Fibroblast of gingiva (primary cell): ENCODE measurements around the gene USP33.
A peak's percentile ranks its signal among the peaks of the same experiment; 100 is the strongest.
"Not testable (repeated sequence)": the region's sequence is repeated elsewhere in the genome, so short reads cannot be mapped to it uniquely, and the experiment has no call there.

Experiments
- DNase-seq: peaks from one replicate; pipeline ENCODE4 v3.0.0-alpha.2; 2011; ENCODE audit warnings: low read depth

Gene USP33

DNA sequence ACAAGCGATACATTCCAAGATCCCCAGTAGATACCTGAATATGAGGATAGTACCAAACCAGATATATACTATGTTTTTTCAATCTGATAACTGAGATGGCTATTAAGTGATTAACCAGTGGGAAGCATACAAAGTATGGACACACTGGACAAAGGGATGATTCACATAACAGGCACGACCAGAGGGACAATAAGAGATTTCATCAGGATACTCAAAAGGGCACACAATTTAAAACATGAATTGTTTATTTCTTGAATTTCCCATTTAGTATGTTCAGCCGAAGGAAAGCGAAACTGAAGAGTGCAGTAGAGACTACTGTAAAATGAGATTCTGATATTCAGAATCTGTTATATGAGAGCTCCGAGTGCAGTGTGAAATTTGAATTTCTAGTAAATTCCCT, 87.8 kb downstream of the USP33 start:
- DNase-seq = peak; percentile 72

DNA sequence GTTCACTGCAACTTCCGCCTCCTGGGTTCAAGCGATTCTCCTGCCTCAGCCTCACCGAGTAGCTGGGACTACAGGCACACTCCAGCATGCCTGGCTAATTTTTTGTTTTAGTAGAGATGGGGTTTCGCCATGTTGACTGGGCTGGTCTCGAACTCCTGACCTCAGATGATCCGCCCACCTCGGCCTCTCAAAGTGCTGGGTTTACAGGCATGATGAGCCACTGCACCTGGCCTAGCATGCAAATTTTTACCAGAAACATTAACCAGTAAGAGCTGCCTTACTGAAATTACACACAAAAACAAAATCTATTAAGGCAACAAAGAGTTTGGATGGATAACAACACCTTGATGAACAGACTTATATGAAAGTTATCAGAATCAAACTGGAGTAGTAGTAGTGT, 89.3 kb downstream of the USP33 start:
- no peak for DNase-seq

DNA sequence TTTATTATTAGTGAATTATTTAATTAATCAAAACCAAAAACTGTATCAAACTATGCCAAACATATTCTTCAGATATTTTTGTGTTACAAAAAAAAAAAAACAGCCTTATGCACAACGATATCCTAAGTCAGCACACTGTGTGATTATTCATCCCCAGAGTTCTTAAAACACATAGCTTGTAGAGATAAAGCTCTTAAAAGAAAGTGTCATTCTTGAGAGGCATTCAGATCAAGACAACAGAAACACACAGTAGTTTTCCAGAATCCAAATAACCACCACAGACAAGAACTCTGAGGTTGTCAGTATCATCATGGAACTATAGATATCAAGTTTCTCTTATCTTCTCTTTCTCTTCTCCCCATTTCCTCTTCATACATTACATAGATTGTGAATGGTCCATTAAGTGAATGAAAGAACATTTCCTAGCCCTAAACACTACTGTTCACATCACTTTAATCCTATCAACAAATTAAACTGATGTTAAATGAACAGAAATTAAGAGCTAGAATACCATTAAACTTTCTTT, 90.7 kb downstream of the USP33 start:
- DNase-seq = no peak

- no peak for DNase-seq
These were observed 94.6 kb downstream of the USP33 start for GRCh38 chr1:77664939-77665516.

GRCh38 chr1:77661696-77662095, 98.0 kb downstream of the USP33 start:
- no peak for DNase-seq

DNA sequence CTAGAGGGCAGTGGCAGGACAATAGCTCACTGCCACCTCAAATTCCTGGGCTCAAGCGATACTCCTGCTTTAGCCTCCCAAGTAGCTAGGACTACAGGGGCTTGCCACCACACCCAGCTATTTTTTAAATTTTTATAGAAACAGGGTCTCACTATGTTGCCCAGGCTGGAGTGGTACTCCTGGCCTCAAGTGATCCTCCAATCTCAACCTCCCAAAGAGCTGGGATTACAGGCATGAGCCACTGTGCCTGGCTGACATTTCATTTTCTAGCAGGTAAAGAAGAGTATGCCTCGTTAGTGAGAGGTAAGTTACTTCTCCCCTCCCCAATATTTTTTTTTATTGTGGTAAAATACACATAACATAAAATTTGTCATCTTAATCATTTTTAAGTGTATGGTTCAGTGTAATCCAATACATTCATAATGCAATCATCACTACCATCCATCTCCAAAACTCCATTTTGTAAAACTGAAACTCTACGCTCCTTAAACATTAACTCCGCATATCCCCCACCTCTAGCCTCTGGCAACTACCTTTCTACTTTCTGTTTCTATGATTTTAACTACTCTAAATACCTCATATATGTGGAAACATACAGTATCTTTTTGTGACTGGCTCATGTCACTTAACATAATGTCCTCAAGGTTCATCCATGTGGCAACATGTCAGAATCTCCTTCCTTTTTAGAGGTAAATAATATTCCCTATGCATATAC, 99.6 kb downstream of the USP33 start:
- no peak for DNase-seq

DNA sequence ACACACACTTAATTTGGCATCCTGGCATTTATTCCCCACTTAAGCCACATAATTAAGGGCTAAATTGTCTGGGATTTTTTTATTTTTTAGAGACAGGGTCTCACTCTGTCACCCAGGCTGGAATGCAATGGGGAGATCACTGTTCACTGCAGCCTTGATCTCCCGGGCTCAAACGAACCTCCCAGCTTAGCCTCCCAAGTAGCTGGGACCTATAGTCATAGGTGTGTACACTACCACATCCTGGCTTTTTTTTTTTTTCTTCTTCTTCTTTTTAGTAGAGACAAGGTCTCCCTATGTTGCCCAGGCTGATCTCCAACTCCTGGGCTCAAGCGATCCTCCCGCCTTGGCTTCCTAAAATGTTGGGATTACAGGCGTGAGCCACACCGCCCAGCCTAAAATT, 101.4 kb downstream of the USP33 start:
- DNase-seq = no peak

GRCh38 chr1:77655431-77655974, 104.1 kb downstream of the USP33 start:
- DNase-seq = no peak

- DNase-seq = no peak
These were observed 106.6 kb downstream of the USP33 start for GRCh38 chr1:77652970-77653516.

- DNase-seq = peak; percentile 79
These were observed 107.4 kb downstream of the USP33 start for GRCh38 chr1:77652268-77652667.

DNA sequence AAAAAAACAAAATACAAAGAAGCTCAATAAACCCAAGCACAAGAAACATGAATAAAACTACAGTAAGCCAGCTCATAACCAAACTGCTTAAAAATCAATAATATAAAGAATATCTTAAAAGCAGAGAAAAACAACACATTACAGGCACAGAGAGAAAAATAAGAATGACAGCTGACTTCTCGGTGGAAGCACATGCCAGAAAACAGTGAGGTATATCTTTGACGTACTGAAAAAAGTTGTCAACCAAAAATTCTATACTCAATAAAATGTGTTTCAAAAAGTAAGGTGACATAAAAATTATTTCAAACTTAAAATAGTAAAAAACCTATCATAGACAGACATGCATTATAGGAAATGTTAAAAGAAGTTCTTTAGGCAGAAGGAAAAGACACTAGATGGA, 110.5 kb downstream of the USP33 start:
- no peak for DNase-seq

- not testable (repeated sequence) for DNase-seq
These were observed 113.4 kb downstream of the USP33 start for GRCh38 chr1:77646224-77646623.
